Trophoblast cell (in vitro differentiated cells and primary cell): ENCODE measurements around the gene OR4F15.

Experiments
- DNase-seq, 2 donors: peaks; one replicate each; pipeline ENCODE4 v3.0.0-alpha.2; 2016
- H2AFZ ChIP-seq: 2 replicates; pipeline ENCODE4 v1.6.1; 2013; ENCODE audit warnings: low read length, moderate library complexity, mild to moderate bottlenecking; ENCODE audit not compliant: insufficient read depth, poor library complexity
- H2AK5ac ChIP-seq: 2 replicates; pipeline ENCODE4 v1.6.1; 2013; ENCODE audit warnings: mild to moderate bottlenecking, low read length
- H2BK120ac ChIP-seq: 2 replicates; pipeline ENCODE4 v1.6.1; 2013; ENCODE audit warnings: low read length, mild to moderate bottlenecking, moderate library complexity; ENCODE audit not compliant: insufficient read depth, poor library complexity
- H2BK12ac ChIP-seq: 2 replicates; pipeline ENCODE4 v1.6.1; 2013; ENCODE audit warnings: mild to moderate bottlenecking, low read length, moderate library complexity
- H2BK5ac ChIP-seq: 2 replicates; pipeline ENCODE4 v1.6.1; 2013; ENCODE audit warnings: low read length, low read depth, moderate library complexity, mild to moderate bottlenecking; ENCODE audit not compliant: poor library complexity
- H3K14ac ChIP-seq: 2 replicates; pipeline ENCODE4 v1.6.1; 2013; ENCODE audit warnings: mild to moderate bottlenecking, low read length
- H3K18ac ChIP-seq: 2 replicates; pipeline ENCODE4 v1.6.1; 2013; ENCODE audit warnings: mild to moderate bottlenecking, low read length
- H3K23ac ChIP-seq: 2 replicates; pipeline ENCODE4 v1.6.1; 2013; ENCODE audit warnings: low read length
- H3K27ac ChIP-seq: 2 replicates; pipeline ENCODE4 v1.5.1; 2013; ENCODE audit warnings: low read depth, mild to moderate bottlenecking, inconsistent platforms, low read length, moderate library complexity
- H3K27me3 ChIP-seq: 2 replicates; pipeline ENCODE4 v1.6.1; 2013; ENCODE audit warnings: inconsistent platforms, mild to moderate bottlenecking, low read length, moderate library complexity; ENCODE audit not compliant: insufficient read depth
- H3K36me3 ChIP-seq, 2 experiments: 1 replicate in 1 of 2; 2 replicates in 1 of 2; pipeline ENCODE4 v1.6.1; 2013; ENCODE audit warnings: low read length in 2 of 2, mild to moderate bottlenecking in 2 of 2, moderate library complexity in 1 of 2; ENCODE audit not compliant: insufficient read depth in 2 of 2, control insufficient read depth in 1 of 2
- H3K4ac ChIP-seq: 2 replicates; pipeline ENCODE4 v1.6.1; 2013; ENCODE audit warnings: low read depth, mild to moderate bottlenecking, low read length, moderate library complexity
- H3K4me1 ChIP-seq, 2 experiments: 1 replicate in 1 of 2; 2 replicates in 1 of 2; pipeline ENCODE4 v1.6.1; 2013; ENCODE audit warnings: low read length in 2 of 2, mild to moderate bottlenecking in 2 of 2, moderate library complexity in 1 of 2; ENCODE audit not compliant: insufficient read depth in 2 of 2, control insufficient read depth in 1 of 2
- H3K4me2 ChIP-seq: 2 replicates; pipeline ENCODE4 v1.6.1; 2013; ENCODE audit warnings: inconsistent platforms, mild to moderate bottlenecking, low read length, moderate library complexity
- H3K4me3 ChIP-seq: 2 replicates; pipeline ENCODE4 v1.5.1; 2013; ENCODE audit warnings: mild to moderate bottlenecking, low read depth, low read length, inconsistent platforms
- H3K79me1 ChIP-seq: one replicate; pipeline ENCODE4 v1.6.1; 2013; ENCODE audit warnings: low read length
- H3K79me2 ChIP-seq: 2 replicates; pipeline ENCODE4 v1.6.1; 2013; ENCODE audit warnings: low read length, mild to moderate bottlenecking; ENCODE audit not compliant: control insufficient read depth, insufficient read depth, poor library complexity
- H3K9ac ChIP-seq: 2 replicates; pipeline ENCODE4 v1.6.1; 2013; ENCODE audit warnings: mild to moderate bottlenecking, low read length
- H3K9me3 ChIP-seq: 2 replicates; pipeline ENCODE4 v1.6.1; 2013; ENCODE audit warnings: low read depth, mild to moderate bottlenecking, control low read depth, inconsistent platforms, low read length; ENCODE audit not compliant: insufficient read depth
- H4K12ac ChIP-seq: 2 replicates; pipeline ENCODE4 v1.6.1; 2013; ENCODE audit warnings: low read depth, mild to moderate bottlenecking, low read length, moderate library complexity
- H4K8ac ChIP-seq: 2 replicates; pipeline ENCODE4 v1.6.1; 2013; ENCODE audit warnings: low read depth, mild to moderate bottlenecking, low read length, moderate library complexity
- H4K91ac ChIP-seq: one replicate; pipeline ENCODE4 v1.6.1; 2013; ENCODE audit warnings: low read depth, mild to moderate bottlenecking, low read length, moderate library complexity
- WGBS: extraction: QIAGEN DNeasy Blood & Tissue Kit; methylation state at CpG from one replicate; pipeline ENCODE4 v1.1.7; 2013; ENCODE audit warnings: missing lambda C conversion rate; ENCODE audit not compliant: insufficient read length, insufficient coverage; ENCODE audit errors: extremely low coverage; 5-methylcytosine and 5-hydroxymethylcytosine counted together

Gene OR4F15

DNA sequence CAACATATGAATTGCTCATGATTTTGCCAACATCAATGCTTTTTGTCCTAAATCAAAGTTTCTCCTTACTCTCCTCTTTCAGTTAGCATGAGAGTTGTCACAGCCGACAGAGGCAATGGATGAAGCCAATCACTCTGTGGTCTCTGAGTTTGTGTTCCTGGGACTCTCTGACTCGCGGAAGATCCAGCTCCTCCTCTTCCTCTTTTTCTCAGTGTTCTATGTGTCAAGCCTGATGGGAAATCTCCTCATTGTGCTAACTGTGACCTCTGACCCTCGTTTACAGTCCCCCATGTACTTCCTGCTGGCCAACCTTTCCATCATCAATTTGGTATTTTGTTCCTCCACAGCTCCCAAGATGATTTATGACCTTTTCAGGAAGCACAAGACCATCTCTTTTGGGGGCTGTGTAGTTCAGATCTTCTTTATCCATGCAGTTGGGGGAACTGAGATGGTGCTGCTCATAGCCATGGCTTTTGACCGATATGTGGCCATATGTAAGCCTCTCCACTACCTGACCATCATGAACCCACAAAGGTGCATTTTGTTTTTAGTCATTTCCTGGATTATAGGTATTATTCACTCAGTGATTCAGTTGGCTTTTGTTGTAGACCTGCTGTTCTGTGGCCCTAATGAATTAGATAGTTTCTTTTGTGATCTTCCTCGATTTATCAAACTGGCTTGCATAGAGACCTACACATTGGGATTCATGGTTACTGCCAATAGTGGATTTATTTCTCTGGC, 6.2 kb upstream of the OR4F15 start:
- H3K36me3 ChIP-seq: no peaks in the 10 kb centered on the region
- H2BK12ac ChIP-seq: no peak overlapping the region
- no peaks in the 10 kb centered on the region for H3K79me1 ChIP-seq
- no peaks in the 10 kb centered on the region for H3K27me3 ChIP-seq
- no CpG with 5 or more reads among the region's 6 CpGs for WGBS
- H2BK5ac ChIP-seq: no peak overlapping the region
- H3K27ac ChIP-seq: no peak overlapping the region
- no peak overlapping the region for H4K8ac ChIP-seq
- no peak overlapping the region for H3K9ac ChIP-seq
- H4K12ac ChIP-seq: no peak overlapping the region
- DNase-seq: no peak
- H2BK120ac ChIP-seq: no peak overlapping the region
- H3K4ac ChIP-seq: no peak overlapping the region
- no peaks in the 10 kb centered on the region for H3K79me2 ChIP-seq
- H3K4me3 ChIP-seq: no peak overlapping the region
- H3K23ac ChIP-seq: no peak overlapping the region
- H2AK5ac ChIP-seq: no peak overlapping the region
- no peak overlapping the region for H3K4me2 ChIP-seq
- H4K91ac ChIP-seq: no peak overlapping the region
- H3K14ac ChIP-seq: no peak overlapping the region
- H3K4me1 ChIP-seq: no peaks in the 10 kb centered on the region
- H2AFZ ChIP-seq: no peak overlapping the region
- no peaks in the 10 kb centered on the region for H3K9me3 ChIP-seq
- H3K18ac ChIP-seq: no peak overlapping the region

DNA sequence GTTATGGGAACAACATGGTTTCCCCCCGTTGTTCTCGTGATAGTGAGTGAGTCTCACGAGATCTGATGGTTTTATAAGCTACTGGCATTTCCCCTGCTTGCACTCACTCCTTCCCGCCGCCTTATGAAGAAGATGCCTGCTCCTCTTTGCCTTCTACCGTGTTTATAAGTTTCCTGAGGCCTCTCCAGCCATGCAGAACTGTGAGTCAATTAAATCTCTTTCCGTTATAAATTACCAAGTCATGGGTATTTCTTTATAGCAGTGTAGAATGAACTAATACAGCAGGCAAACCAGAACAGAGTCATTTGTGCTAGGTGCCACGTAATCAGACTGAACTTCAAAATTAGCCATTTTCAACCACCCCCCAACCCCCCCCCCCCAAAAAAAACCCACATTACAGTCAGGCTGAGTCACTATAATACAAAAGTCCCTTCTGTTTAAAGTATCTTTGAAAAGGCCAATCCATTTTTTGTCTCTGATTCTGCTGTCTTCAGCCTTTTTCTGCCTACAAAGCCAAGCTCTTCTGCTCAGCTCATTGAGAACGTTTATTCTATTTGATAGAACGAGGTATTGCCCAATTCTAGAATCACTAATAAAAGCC, 4.6 kb upstream of the OR4F15 start:
- DNase-seq: no peak
- Histone ChIP-seq H2AFZ (no peak overlapping the region), H3K4me3 (no peak overlapping the region), H3K4me2 (no peak overlapping the region), H3K23ac (no peak overlapping the region), H3K4ac (no peak overlapping the region), H4K8ac (no peak overlapping the region), H2BK120ac (no peak overlapping the region), H3K27ac (no peak overlapping the region), H3K27me3 (no peaks in the 10 kb centered on the region), H3K4me1 (no peaks in the 10 kb centered on the region), H3K14ac (no peak overlapping the region), H4K91ac (no peak overlapping the region), H4K12ac (no peak overlapping the region), H3K9ac (no peak overlapping the region), H3K36me3 (no peaks in the 10 kb centered on the region), H3K9me3 (no peaks in the 10 kb centered on the region), H2BK12ac (no peak overlapping the region), H3K79me1 (no peaks in the 10 kb centered on the region), H2BK5ac (no peak overlapping the region), H3K79me2 (no peaks in the 10 kb centered on the region), H2AK5ac (no peak overlapping the region), H3K18ac (no peak overlapping the region)
- WGBS: no CpG with 5 or more reads among the region's 10 CpGs

DNA sequence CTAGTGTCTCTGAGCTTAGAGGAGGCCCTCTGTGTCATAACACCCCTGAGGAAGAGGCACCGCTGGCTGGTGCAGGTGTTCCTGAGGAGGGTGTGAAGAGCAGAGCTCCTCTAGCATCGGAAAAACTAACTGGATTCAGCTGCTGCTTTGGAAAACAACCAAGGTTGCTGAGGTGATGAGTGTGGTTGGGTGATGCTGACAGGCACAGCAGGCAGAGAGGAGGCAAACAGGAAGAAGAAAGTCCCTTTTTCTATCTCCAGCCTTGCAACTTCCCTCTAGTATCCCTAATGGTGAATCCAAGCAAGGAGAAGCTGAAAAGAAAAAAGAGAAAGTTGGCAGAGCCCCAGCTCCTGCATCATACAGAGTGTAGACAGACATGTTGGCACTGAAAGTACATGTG, 3.8 kb upstream of the OR4F15 start:
- no CpG with 5 or more reads among the region's 2 CpGs for WGBS
- H4K91ac ChIP-seq: no peak overlapping the region
- H2AFZ ChIP-seq: no peak overlapping the region
- no peak overlapping the region for H2BK12ac ChIP-seq
- no peaks in the 10 kb centered on the region for H3K79me2 ChIP-seq
- H2BK5ac ChIP-seq: no peak overlapping the region
- DNase-seq: no peak
- no peaks in the 10 kb centered on the region for H3K9me3 ChIP-seq
- H3K4me3 ChIP-seq: peak overlapping the region; percentile 50
- no peak overlapping the region for H3K4me2 ChIP-seq
- no peaks in the 10 kb centered on the region for H3K79me1 ChIP-seq
- H3K14ac ChIP-seq: no peak overlapping the region
- no peak overlapping the region for H4K12ac ChIP-seq
- H3K23ac ChIP-seq: no peak overlapping the region
- H3K36me3 ChIP-seq: no peaks in the 10 kb centered on the region
- H3K4ac ChIP-seq: no peak overlapping the region
- no peak overlapping the region for H2BK120ac ChIP-seq
- H3K27ac ChIP-seq: no peak overlapping the region
- H2AK5ac ChIP-seq: no peak overlapping the region
- no peak overlapping the region for H4K8ac ChIP-seq
- no peaks in the 10 kb centered on the region for H3K27me3 ChIP-seq
- no peak overlapping the region for H3K9ac ChIP-seq
- H3K4me1 ChIP-seq: no peaks in the 10 kb centered on the region
- H3K18ac ChIP-seq: no peak overlapping the region

DNA sequence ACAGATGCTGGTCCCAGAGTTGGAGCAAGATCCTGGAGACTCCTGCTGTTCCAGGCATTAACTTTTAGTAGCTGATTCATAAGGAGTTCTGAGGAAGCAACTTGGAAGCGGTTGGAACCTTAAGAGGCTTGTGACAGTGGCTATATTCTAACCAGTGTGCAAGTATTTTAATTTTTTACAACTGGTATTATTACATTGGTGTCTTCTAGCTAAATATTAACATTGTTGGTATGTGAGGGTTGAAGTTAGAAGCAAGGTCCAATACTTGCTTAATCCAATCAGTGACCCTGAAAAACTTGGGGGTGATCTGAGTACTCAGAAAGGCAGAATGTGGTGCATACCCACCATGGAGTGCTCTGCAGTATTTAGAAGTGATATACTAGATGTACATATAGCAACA, 1.5 kb upstream of the OR4F15 start:
- Histone ChIP-seq H2BK12ac (no peak overlapping the region), H3K9me3 (no peaks in the 10 kb centered on the region), H3K18ac (no peak overlapping the region), H2BK120ac (no peak overlapping the region), H3K23ac (no peak overlapping the region), H3K27ac (no peak overlapping the region), H3K4ac (no peak overlapping the region), H3K4me3 (no peak overlapping the region), H2BK5ac (no peak overlapping the region), H3K27me3 (no peaks in the 10 kb centered on the region), H3K14ac (no peak overlapping the region), H2AK5ac (no peak overlapping the region), H2AFZ (no peak overlapping the region), H3K9ac (no peak overlapping the region), H3K4me2 (no peak overlapping the region), H4K91ac (no peak overlapping the region), H4K12ac (no peak overlapping the region), H3K79me2 (no peaks in the 10 kb centered on the region), H3K79me1 (no peaks in the 10 kb centered on the region), H3K36me3 (no peaks in the 10 kb centered on the region), H3K4me1 (no peaks in the 10 kb centered on the region), H4K8ac (no peak overlapping the region)
- WGBS: no CpG with 5 or more reads among the region's 1 CpG
- no peak for DNase-seq
